Measurements from ENCODE around the gene UBN1.
"Not testable (repeated sequence)": the region's sequence is repeated elsewhere in the genome, so short reads cannot be mapped to it uniquely, and the experiment has no call there.

The UBN1 gene

GRCh38 chr16:4886151-4886550, 38.9 kb downstream of the UBN1 start:
- DNase-seq: no peak

- DNase-seq: no peak
Measured at GRCh38 chr16:4888428-4889135, 41.3 kb downstream of the UBN1 start.

GRCh38 chr16:4890026-4890425, 42.7 kb downstream of the UBN1 start:
- DNase-seq: no peak

- no peak for DNase-seq
Measured at GRCh38 chr16:4890686-4891085, 43.4 kb downstream of the UBN1 start.

- DNase-seq: no peak
Measured at GRCh38 chr16:4891097-4891885, 44.0 kb downstream of the UBN1 start.

GRCh38 chr16:4891886-4892216, 44.6 kb downstream of the UBN1 start:
- no peak for DNase-seq

GRCh38 chr16:4892361-4893102, 45.3 kb downstream of the UBN1 start:
- no peak for DNase-seq

GRCh38 chr16:4893103-4893862, 46.0 kb downstream of the UBN1 start:
- DNase-seq: no peak

GRCh38 chr16:4894276-4895150, 47.2 kb downstream of the UBN1 start:
- no peak for DNase-seq

GRCh38 chr16:4895366-4895765, 48.1 kb downstream of the UBN1 start:
- DNase-seq: no peak

GRCh38 chr16:4896761-4897160, 49.5 kb downstream of the UBN1 start:
- not testable (repeated sequence) for DNase-seq

GRCh38 chr16:4897328-4897727, 50.0 kb downstream of the UBN1 start:
- no peak for DNase-seq

- DNase-seq: no peak
Measured at GRCh38 chr16:4898811-4899473, 51.7 kb downstream of the UBN1 start.

GRCh38 chr16:4899474-4899846, 52.2 kb downstream of the UBN1 start:
- DNase-seq: no peak

- DNase-seq: no peak
Measured at GRCh38 chr16:4900036-4900435, 52.8 kb downstream of the UBN1 start.

GRCh38 chr16:4900750-4901149, 53.5 kb downstream of the UBN1 start:
- no peak for DNase-seq

GRCh38 chr16:4902038-4902437, 54.8 kb downstream of the UBN1 start:
- no peak for DNase-seq

- DNase-seq: no peak
Measured at GRCh38 chr16:4904108-4904941, 57.0 kb downstream of the UBN1 start.

- no peak for DNase-seq
Measured at GRCh38 chr16:4904942-4905615, 57.8 kb downstream of the UBN1 start.

GRCh38 chr16:4908854-4909401, 61.6 kb downstream of the UBN1 start:
- no peak for DNase-seq
